Measurements from ENCODE around the gene LENEP. TPM values are rescaled to one million over a fixed set of nuclear protein-coding genes. Genes with fewer than 3 reads are reported as not detected.

LENEP gene
- total RNA-seq, 1 donor from 2014 or later: 0.87 TPM

- H3K9me3 Mint-ChIP-seq: no peaks in the 10 kb centered on the region
- peak overlapping the region; percentile 34 for H3K27ac Mint-ChIP-seq
- DNase-seq (ENCODE audit: low spot score in 2 of 2, unreplicated experiment in 2 of 2): no peak
- H3K27me3 Mint-ChIP-seq (ENCODE audit: low read depth): no peaks in the 10 kb centered on the region
- TF ChIP-seq CTCF (IDR thresholded peaks at IDR 0.05; ENCODE audit: unreplicated experiment): no peak
- H3K4me3 Mint-ChIP-seq: no peak overlapping the region
- H3K36me3 Mint-ChIP-seq: no peaks in the 10 kb centered on the region
- H3K4me1 Mint-ChIP-seq: peaks cover 21% of the 10 kb centered on the region
Observed at GRCh38 chr1:155009221-155009711, 15.9 kb downstream of the LENEP start.

- DNase-seq (ENCODE audit: low spot score in 2 of 2, unreplicated experiment in 2 of 2): no peak
- Mint-ChIP-seq H3K4me1 (peaks cover 16% of the 10 kb centered on the region), H3K27me3 (ENCODE audit: low read depth) (no peaks in the 10 kb centered on the region), H3K9me3 (no peaks in the 10 kb centered on the region), H3K36me3 (no peaks in the 10 kb centered on the region), H3K4me3 (no peak overlapping the region), H3K27ac (peak overlapping the region; percentile 39)
- TF ChIP-seq CTCF (IDR thresholded peaks at IDR 0.05; ENCODE audit: unreplicated experiment): no peak
Observed at GRCh38 chr1:155009742-155010141, 16.4 kb downstream of the LENEP start.

GRCh38 chr1:155010211-155010918, 17.0 kb downstream of the LENEP start:
- Mint-ChIP-seq H3K9me3 (no peaks in the 10 kb centered on the region), H3K36me3 (no peaks in the 10 kb centered on the region), H3K4me1 (peaks cover 16% of the 10 kb centered on the region), H3K27me3 (ENCODE audit: low read depth) (no peaks in the 10 kb centered on the region), H3K4me3 (no peak overlapping the region), H3K27ac (no peak overlapping the region)
- DNase-seq (ENCODE audit: low spot score in 2 of 2, unreplicated experiment in 2 of 2): no peak
- TF ChIP-seq CTCF (IDR thresholded peaks at IDR 0.05; ENCODE audit: unreplicated experiment): no peak

- no peak for DNase-seq (ENCODE audit: low spot score in 2 of 2, unreplicated experiment in 2 of 2)
- TF ChIP-seq CTCF (IDR thresholded peaks at IDR 0.05; ENCODE audit: unreplicated experiment): no peak
- Mint-ChIP-seq H3K27me3 (ENCODE audit: low read depth) (no peaks in the 10 kb centered on the region), H3K4me1 (peaks cover 16% of the 10 kb centered on the region), H3K27ac (no peak overlapping the region), H3K9me3 (no peaks in the 10 kb centered on the region), H3K4me3 (no peak overlapping the region), H3K36me3 (no peaks in the 10 kb centered on the region)
Observed at GRCh38 chr1:155011004-155011416, 17.6 kb downstream of the LENEP start.

- no peak for DNase-seq (ENCODE audit: low spot score in 2 of 2, unreplicated experiment in 2 of 2)
- Mint-ChIP-seq H3K27ac (no peak overlapping the region), H3K4me3 (no peak overlapping the region), H3K4me1 (peaks cover 16% of the 10 kb centered on the region), H3K36me3 (no peaks in the 10 kb centered on the region), H3K9me3 (no peaks in the 10 kb centered on the region), H3K27me3 (ENCODE audit: low read depth) (no peaks in the 10 kb centered on the region)
- no peak for TF ChIP-seq CTCF (IDR thresholded peaks at IDR 0.05; ENCODE audit: unreplicated experiment)
Observed at GRCh38 chr1:155011437-155012025, 18.1 kb downstream of the LENEP start.

Data from mesothelial cell of epicardium (in vitro differentiated cells).